ENCODE data around the gene NPBWR2.
"Not testable (repeated sequence)": the region's sequence is repeated elsewhere in the genome, so short reads cannot be mapped to it uniquely, and the experiment has no call there.

The NPBWR2 gene

DNA sequence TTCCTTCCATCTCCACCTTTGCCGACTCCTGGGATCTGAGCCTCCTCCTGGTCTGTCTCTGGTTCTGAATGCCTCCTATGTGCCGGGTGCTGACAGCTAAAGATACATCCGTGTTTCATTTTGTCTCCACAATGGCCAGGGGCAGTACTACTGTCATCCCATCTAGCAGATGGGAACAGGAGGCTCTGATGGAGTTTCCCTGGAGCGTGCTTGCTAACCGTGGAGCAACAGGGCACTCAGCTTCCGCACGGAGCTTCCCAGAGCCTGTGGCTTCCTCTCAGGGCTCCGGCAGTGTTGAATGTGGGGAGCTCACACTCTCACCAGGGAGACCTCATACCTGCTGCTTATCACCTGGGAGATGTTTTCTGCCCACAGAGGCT lies 11.9 kb upstream of the NPBWR2 start:
- no peak for DNase-seq (ENCODE audit: low spot score)

DNA sequence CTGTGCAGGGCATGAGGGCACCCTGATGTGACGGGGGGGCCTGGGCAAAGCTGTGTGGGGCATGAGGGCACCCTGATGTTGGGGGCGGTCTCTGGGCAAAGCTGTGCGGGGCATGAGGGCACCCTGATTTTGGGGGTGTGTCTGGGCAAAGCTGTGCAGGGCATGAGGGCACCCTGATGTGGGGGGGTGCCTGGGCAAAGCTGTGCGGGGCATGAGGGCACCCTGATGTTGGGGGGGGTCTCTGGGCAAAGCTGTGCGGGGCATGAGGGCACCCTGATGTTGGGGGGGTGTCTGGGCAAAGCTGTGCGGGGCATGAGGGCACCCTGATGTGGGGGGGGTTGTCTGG lies 10.0 kb upstream of the NPBWR2 start:
- DNase-seq (ENCODE audit: low spot score): not testable (repeated sequence)

GRCh38 chr20:64116541-64117431 lies 9.4 kb upstream of the NPBWR2 start:
- no peak for DNase-seq (ENCODE audit: low spot score)

DNA sequence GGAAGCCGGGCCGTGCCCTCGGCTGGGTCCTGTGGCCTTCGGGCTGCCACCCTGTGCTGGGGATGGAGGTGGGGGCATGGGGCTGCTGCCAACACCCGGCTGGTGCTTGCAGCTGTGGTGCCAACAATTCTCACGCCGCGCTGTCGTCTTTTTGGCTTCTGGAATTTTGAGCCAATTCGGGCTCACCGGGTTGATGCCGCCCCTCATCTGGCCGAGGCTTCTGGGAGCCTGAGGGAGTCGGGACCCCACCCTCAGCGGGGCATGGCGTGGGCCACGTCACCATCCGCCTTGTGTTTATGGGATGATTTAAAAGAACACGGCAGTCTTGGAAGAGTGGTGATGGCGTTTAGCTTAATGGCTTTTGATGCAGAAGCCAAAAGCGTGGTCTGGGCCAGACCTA lies 8.7 kb upstream of the NPBWR2 start:
- DNase-seq (ENCODE audit: low spot score): no peak

DNA sequence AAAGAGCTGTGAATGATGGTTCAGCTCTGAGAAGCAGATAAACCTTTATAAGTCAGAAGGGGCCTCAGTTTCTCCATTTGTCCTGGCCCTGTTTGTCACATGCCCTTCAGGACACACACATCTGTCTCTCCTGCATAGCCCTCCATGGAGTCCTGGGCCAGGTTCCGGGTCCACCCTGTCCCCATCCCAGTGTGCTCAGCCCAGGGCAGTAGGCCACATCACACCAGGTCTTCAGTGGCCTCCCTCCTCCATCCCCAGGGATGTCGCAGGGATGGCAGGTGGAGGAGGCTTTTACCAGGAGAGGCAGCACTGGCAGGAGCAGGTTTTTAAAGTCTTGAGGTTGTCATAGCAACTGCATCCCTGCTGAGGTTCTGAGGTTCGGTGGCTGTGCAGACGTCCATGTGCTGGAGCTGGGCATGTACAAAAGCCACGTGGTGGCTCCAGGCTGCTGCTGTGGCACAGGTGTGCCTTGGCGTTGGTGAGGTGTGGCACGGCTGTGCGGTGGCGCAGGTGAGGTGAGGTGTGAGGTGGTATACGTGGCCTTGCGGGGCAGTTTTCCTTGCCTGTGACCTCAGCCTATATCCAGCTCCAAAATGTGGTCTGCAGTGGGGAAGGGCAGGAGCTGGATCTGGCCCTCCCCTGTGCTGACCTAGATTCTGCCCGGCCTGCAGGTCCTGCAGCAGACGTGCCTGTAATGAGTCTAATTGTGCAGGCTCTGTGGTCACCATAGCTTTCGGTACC lies 8.0 kb upstream of the NPBWR2 start:
- no peak for DNase-seq (ENCODE audit: low spot score)

- DNase-seq (ENCODE audit: low spot score): no peak
Measured at GRCh38 chr20:64114356-64114971, 7.1 kb upstream of the NPBWR2 start.

DNA sequence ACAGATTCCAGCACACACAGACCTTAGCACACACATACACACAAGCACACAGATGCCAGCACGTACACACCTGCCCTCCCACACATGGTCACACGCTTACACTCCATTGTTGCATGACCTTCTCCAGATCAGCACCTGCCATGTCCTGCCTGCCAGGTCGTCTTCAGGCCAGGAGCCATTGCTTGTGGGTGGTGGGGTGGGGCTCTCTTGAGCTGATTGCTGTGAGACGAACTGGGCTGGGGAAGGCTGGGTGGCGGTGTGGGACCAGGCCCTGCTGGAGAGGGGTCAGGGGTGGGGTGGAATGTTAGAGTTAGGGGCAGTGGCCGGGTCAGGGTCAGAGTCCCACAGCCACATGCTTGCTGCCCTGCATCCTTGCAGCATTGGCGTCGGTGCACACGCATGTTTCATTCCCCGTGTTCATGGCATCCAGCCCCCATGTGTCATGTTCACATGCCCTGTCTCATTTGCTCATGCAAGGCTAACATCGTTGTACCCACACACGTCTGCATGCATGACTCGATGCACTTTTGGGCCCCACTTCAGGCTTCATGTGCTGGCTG lies 6.5 kb upstream of the NPBWR2 start:
- DNase-seq (ENCODE audit: low spot score): no peak

GRCh38 chr20:64113444-64113775 lies 6.0 kb upstream of the NPBWR2 start:
- DNase-seq (ENCODE audit: low spot score): no peak

DNA sequence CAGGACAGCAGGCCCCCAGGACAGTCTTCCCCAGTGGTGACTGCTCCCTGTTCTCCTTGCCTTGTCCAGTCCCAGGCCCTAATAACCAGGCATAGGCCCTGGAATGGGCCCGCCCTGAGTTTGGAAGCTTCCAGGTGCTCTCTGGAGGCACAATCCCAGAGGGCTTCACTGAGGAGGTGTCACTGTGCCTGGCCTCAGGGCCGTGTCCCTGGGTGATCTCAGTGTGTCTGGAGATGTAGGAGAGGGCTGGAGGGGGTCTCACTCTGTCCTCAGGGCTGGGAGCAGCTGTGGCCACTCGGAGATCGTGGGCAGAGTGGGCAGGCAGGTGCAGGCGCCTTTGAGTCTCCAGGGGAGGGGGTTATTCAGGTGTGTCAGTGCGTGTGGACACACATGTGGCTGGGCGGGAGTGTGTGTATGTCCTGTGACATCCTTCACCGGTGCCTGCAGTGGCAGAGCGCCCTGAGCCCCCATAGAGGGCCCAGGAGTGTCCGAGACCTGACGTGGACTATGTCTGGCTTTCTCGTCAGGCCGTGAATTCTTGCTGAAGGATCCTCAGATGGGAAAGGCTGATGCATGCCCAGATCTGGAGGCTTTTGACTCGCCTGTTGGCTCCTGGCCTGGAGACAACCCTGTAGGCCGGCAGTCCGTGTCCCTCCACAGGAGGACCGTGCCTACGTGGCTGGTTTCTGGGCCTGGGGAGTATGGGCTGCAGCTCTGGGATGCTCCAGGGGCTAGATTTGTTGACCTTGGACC lies 5.5 kb upstream of the NPBWR2 start:
- no peak for DNase-seq (ENCODE audit: low spot score)

GRCh38 chr20:64111841-64112641 lies 4.7 kb upstream of the NPBWR2 start:
- DNase-seq (ENCODE audit: low spot score): no peak

GRCh38 chr20:64110411-64111068 lies 3.2 kb upstream of the NPBWR2 start:
- no peak for DNase-seq (ENCODE audit: low spot score)

- DNase-seq (ENCODE audit: low spot score): no peak
Measured at GRCh38 chr20:64109831-64110391, 2.5 kb upstream of the NPBWR2 start.

DNA sequence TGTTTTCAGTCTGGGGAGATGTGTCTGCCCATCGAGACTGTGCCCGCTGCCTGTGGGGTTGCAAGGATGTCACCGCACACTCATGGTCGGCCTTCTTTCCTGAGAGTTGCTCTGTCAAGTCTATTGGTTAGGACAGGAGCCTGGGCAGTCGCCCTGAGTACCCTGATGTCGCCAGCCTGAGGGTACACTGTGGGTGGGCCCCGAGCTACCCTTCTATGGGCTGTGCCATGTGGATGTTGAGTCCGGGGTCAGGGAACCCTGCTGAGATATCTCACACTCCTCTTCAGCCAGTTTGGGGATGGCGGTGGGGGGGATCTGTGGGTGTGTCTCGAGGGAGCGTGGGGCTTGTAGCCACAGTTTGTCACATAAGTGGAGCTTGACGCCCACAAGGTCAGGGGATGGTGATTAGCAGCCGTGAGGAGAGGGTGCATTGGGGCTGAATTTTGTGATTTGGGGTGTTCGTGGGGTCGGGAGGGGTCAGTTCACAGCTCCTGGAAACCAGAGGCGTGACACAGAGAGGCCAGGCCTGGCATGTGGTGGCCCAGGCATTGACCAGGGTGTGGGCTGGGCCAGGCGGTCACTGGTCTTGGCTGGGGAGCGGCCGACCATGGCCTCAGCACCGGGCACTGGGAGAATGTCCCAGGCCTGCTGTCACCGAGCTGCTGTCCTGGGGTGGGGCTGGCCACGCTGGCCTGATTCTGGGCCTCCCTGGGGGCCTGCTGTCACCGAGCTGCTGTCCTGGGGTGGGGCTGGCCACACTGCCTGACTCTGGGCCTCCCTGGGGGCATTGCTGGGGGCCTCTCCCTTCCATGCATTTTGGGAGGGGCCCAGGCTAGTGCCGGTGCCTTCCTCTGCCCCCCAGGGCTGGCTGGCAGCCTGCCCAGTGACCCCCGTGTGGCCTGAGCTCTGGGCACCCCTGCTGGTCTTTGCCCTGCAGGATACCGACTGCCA lies 1.6 kb upstream of the NPBWR2 start:
- DNase-seq (ENCODE audit: low spot score): no peak

GRCh38 chr20:64107736-64108457 lies 532 bp upstream of the NPBWR2 start:
- DNase-seq (ENCODE audit: low spot score): no peak

- DNase-seq (ENCODE audit: low spot score): no peak
Measured at GRCh38 chr20:64106435-64106961, 867 bp downstream of the NPBWR2 start.

DNA sequence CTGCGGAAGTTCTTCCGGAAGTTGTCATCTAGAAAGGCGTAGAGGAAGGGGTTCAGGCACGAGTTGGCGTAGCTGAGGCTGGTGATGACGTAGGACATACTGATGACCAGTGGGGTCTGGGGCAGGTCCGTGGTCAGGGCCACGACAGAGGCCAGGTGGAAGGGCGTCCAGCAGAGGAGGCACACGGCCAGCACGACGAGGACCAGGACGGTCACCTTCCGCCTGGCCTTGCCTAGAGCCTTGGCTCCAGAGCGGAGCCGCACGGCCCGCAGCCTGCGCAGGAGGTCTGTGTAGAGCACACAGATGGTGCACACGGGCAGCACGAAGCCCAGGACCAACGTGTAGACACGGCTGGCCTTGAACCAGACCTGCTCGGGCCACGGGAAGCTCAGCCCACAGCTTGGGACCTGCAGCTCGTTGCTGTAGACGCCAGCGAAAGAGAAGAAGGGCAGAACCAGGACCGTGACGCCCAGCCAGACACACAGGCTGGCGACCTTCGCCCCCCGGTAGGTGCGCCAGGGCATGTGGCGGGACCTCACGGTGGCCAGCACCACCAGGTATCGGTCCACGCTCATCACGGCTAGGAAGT lies 1.4 kb downstream of the NPBWR2 start:
- DNase-seq (ENCODE audit: low spot score): no peak

DNA sequence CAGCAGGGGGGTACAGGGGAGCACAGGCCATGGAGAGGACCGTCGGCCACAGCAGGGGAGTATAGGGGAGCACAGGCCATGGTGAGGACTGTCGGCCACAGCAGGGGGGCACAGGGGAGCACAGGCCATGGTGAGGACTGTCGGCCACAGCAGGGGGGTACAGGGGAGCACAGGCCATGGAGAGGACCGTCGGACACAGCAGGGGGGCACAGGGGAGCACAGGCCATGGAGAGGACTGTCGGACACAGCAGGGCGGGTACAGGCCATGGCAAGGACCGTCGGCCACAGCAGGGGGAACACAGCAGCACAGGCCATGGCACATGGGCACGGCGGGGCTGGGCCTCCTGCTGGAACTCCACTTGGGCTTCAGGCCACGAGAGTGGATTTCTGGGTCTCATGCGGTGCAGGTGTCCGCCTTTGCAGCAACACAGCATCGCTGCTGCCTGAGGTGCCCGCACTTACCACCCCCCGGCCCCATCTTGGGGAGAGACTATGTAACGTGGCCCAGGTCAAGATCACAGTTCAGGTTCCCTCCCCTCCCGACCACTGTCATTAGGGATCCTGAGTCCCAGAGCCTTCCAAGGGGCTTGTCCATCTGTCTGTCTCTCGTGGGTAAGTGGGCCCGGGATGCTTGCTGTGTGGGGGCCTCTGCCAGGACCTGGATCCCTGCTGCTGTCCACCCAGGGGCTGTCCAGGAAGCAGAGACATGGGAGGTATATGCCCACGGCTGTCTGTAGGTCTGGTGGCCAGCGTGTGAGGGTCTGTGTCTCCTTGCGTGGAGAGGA lies 2.5 kb downstream of the NPBWR2 start:
- DNase-seq (ENCODE audit: low spot score): no peak
